Fibroblast of lung (primary cell): ENCODE measurements around the gene ZNF423. TPM values are rescaled to one million over a fixed set of nuclear protein-coding genes. Genes with fewer than 3 reads are reported as not detected.
A peak's percentile ranks its signal among the peaks of the same experiment; 100 is the strongest.

Source experiments
- DNase-seq, 2 donors: peaks; one replicate each; pipeline versions ENCODE4 v3.0.0 to v3.0.0-alpha.2; 2010; ENCODE audit warnings: low read depth in 2 of 2
- H2AFZ ChIP-seq: 2 replicates; pipeline ENCODE4 v1.5.1; 2012; ENCODE audit warnings: low read length, control low read depth, inconsistent platforms
- H3K27ac ChIP-seq: 2 replicates; pipeline ENCODE4 v1.5.1; 2011; ENCODE audit warnings: low read length, control low read depth; ENCODE audit not compliant: insufficient read depth
- H3K27me3 ChIP-seq: 2 replicates; pipeline ENCODE4 v1.5.1; 2011; ENCODE audit warnings: mild to moderate bottlenecking, low read length; ENCODE audit not compliant: control insufficient read depth, insufficient read depth
- H3K36me3 ChIP-seq: 2 replicates; pipeline ENCODE4 v1.5.1; 2011; ENCODE audit warnings: low read length; ENCODE audit not compliant: control insufficient read depth, insufficient read depth
- H3K4me1 ChIP-seq: 2 replicates; pipeline ENCODE4 v1.5.1; 2011; ENCODE audit warnings: low read length; ENCODE audit not compliant: control insufficient read depth, insufficient read depth; ENCODE audit errors: extremely low read depth
- H3K4me2 ChIP-seq: 2 replicates; pipeline ENCODE4 v1.5.1; 2011; ENCODE audit warnings: low read length, control low read depth; ENCODE audit not compliant: insufficient read depth; ENCODE audit errors: extremely low read depth
- H3K4me3 ChIP-seq, 4 experiments: fragments of 200-600 bp in 1 of 4; sonication (generic) in 1 of 4; replicated peaks in 1 of 4; 2 replicates each; pipeline ENCODE4 v1.5.1; 2011 to 2016; ENCODE audit warnings: low read length in 4 of 4, low read depth in 3 of 4, mild to moderate bottlenecking in 3 of 4, control low read depth in 2 of 4, inconsistent platforms in 1 of 4, mixed read lengths in 1 of 4; ENCODE audit not compliant: insufficient read depth in 1 of 4; ENCODE audit errors: control extremely low read depth in 1 of 4
- H3K79me2 ChIP-seq: 2 replicates; pipeline ENCODE4 v1.5.1; 2012; ENCODE audit warnings: mild to moderate bottlenecking, low read length, inconsistent platforms; ENCODE audit not compliant: control insufficient read depth, insufficient read depth
- H3K9ac ChIP-seq: 2 replicates; pipeline ENCODE4 v1.5.1; 2011; ENCODE audit warnings: mild to moderate bottlenecking, low read length, control low read depth; ENCODE audit not compliant: insufficient read depth
- H3K9me3 ChIP-seq: 2 replicates; pipeline ENCODE4 v1.5.1; 2012; ENCODE audit warnings: low read depth, low read length; ENCODE audit not compliant: control insufficient read depth, insufficient read depth
- H4K20me1 ChIP-seq: 2 replicates; pipeline ENCODE4 v1.5.1; 2011; ENCODE audit warnings: low read length; ENCODE audit not compliant: control insufficient read depth, insufficient read depth; ENCODE audit errors: extremely low read depth
- EZH2 ChIP-seq: IDR thresholded peaks from 2 replicates; pipeline ENCODE4 v1.5.1; 2012; ENCODE audit warnings: low read length, control low read depth, mild to moderate bottlenecking; ENCODE audit errors: missing control alignments
- polyA plus RNA-seq, 2 donors: library from polyadenylated mRNA; depleted of rRNA in 1 of 2; stranded (reverse) in 1 of 2; unstranded in 1 of 2; fragments of >200 nt; gene quantifications; 2 replicates each; pipeline ENCODE4 v1.2.1, GENCODE V29; 2011 to 2012; ENCODE audit warnings: missing spikeins in 1 of 2
- total RNA-seq: library from RNA; depleted of rRNA; stranded (reverse); fragments of >200 nt; gene quantifications from 2 replicates; pipeline ENCODE4 v1.2.1, GENCODE V29; 2014
- TF ChIP-seq, protein P1 (sequence below), 2 donors: IDR thresholded peaks in 1 of 2; conservative IDR thresholded peaks in 1 of 2; 1 replicate in 1 of 2; 2 replicates in 1 of 2; pipeline ENCODE4 v1.5.1; 2011 to 2012; ENCODE audit warnings: low read length in 2 of 2, control low read depth in 1 of 2, inconsistent platforms in 1 of 2, low read depth in 1 of 2, mild to moderate bottlenecking in 1 of 2

The ZNF423 gene
- total and polyA plus RNA-seq, 2 donors (not counting 1 experiment from before 2014, with no cell fraction given) = 0.07 to 0.17 TPM

DNA sequence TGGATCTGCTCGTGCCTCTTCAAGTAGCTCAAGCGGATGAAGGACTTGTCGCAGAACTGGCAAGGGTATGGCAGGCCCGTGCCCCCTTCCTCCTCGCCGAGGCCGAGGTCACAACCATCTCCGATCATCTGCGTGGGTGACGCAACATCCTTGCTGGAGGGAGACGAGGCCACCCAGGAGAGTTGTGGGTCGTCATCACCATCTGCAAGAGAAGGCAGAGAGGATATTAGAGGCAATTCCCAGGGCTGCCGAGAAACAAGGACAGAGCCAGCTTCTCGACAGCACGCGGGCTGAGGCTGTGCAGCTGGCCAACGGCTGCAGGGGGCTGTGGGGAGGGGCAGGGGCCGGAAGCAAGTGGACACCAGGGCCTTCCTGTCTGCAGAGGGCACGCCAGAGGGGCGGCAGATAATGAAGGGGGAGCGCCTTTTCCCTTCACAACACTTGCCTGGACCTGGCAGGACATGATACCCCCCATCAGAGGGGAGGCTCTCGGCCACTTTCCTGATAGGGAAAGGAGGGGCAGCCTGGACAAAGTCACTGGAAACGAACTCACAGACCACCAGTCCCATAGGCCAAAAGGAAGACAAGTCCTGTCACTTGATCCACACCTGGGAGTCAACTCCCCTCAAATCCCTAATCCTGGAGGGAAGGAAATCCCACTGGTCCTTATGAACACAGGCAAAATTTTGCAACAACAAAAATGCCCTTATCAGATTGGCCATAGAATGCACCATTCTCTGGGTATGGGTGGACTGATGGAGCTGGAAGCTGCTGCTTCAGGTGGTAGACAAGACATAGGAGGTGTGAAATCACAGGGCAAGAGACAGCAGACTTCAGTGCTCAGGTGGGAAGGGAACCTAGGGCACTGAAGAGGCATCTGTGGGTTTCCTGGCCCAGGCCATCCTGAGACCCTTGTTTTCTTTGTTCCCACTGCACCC, 217.0 kb downstream of the ZNF423 start:
- Histone ChIP-seq H3K27ac (no peak overlapping the region), H3K9ac (no peak overlapping the region)

DNA sequence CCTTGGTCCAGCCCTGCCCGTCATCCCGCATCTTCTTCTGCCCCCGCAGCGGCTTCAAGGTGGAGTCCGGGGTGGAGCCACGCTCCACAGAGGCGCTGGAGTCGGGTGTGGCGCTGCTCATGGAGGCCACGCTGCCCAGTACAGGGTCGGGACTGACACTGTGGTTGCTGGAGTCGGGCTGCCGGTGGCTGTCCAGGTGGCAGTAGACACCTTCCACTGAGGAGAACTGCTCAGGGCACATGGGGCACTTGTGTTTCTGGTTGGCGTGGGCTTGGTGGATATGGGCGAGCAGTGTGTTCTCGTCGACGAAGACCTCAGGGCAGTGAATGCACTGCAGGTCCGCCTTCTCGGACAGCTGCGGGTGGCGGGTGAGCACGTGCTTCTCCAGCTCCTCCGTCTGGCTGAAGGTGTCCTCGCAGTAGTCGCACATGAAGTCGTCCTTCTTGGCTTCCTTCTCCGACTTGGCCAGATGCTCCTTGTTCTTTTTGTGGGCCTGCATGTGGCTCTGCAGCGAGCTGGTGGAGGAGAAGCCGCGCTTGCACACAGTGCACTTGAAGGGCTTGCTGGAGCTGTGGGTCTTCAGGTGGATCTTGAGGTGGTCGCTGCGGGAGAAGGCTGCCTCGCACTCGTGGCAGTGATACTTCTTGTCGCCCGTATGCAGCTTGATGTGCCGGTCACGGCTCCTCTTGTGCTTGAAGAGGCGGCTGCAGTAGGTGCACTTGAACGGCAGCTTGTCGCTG, 217.8 kb downstream of the ZNF423 start:
- no peak for DNase-seq
- no peaks in the 10 kb centered on the region for H3K27me3 ChIP-seq
- H3K79me2 ChIP-seq = no peaks in the 10 kb centered on the region
- H3K4me3 ChIP-seq = no peak overlapping the region
- H3K4me2 ChIP-seq = no peak overlapping the region
- TF ChIP-seq, protein P1, sequence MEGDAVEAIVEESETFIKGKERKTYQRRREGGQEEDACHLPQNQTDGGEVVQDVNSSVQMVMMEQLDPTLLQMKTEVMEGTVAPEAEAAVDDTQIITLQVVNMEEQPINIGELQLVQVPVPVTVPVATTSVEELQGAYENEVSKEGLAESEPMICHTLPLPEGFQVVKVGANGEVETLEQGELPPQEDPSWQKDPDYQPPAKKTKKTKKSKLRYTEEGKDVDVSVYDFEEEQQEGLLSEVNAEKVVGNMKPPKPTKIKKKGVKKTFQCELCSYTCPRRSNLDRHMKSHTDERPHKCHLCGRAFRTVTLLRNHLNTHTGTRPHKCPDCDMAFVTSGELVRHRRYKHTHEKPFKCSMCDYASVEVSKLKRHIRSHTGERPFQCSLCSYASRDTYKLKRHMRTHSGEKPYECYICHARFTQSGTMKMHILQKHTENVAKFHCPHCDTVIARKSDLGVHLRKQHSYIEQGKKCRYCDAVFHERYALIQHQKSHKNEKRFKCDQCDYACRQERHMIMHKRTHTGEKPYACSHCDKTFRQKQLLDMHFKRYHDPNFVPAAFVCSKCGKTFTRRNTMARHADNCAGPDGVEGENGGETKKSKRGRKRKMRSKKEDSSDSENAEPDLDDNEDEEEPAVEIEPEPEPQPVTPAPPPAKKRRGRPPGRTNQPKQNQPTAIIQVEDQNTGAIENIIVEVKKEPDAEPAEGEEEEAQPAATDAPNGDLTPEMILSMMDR (conservative IDR thresholded peaks at IDR 0.05 in 1 of 2, IDR thresholded peaks at IDR 0.05 in 1 of 2; ENCODE audit: low read depth in 1 of 2, low read length in 2 of 2) = no peak
- TF ChIP-seq EZH2 = no peak
- no peaks in the 10 kb centered on the region for H3K9me3 ChIP-seq
- peaks cover 14% of the 10 kb centered on the region for H3K4me1 ChIP-seq
- H3K27ac ChIP-seq = no peak overlapping the region
- H4K20me1 ChIP-seq = no peaks in the 10 kb centered on the region
- no peak overlapping the region for H2AFZ ChIP-seq
- no peak overlapping the region for H3K9ac ChIP-seq
- no peaks in the 10 kb centered on the region for H3K36me3 ChIP-seq

More for the DNA sequence above, 217.0 kb downstream of the ZNF423 start:
- no peaks in the 10 kb centered on the region for H3K27me3 ChIP-seq
- peaks cover 19% of the 10 kb centered on the region for H3K4me1 ChIP-seq
- TF ChIP-seq EZH2 = no peak
- TF ChIP-seq, protein P1 (conservative IDR thresholded peaks at IDR 0.05 in 1 of 2, IDR thresholded peaks at IDR 0.05 in 1 of 2; ENCODE audit: low read depth in 1 of 2, low read length in 2 of 2) = no peak
- H2AFZ ChIP-seq = no peak overlapping the region
- no peaks in the 10 kb centered on the region for H4K20me1 ChIP-seq
- H3K79me2 ChIP-seq = no peaks in the 10 kb centered on the region
- H3K4me2 ChIP-seq = no peak overlapping the region
- no peaks in the 10 kb centered on the region for H3K36me3 ChIP-seq
- H3K4me3 ChIP-seq = no peak overlapping the region
- peak in 1 of 2 donors; percentile 68 for DNase-seq
- H3K9me3 ChIP-seq = no peaks in the 10 kb centered on the region

DNA sequence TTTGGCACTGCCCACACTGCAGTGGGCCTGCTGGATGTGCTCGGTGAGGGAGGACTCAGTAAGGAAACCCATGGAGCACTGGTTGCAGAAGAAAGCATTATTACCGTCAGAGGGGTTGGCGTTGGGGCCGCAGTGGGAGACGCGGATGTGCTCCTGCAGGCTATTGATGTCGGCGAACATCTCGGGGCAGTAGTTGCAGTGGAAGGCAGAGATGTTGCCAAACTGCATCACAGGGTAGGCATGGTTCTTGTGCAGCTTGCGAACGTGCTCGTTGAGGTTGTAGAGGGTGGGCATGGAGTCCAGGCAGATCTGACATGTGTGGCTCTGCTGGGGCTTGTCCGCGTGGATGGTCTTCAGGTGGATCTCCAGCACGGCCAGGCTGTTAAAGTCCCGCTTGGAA, 218.4 kb downstream of the ZNF423 start:
- Histone ChIP-seq H3K9ac (no peak overlapping the region), H3K27me3 (no peaks in the 10 kb centered on the region), H3K79me2 (no peaks in the 10 kb centered on the region), H3K36me3 (no peaks in the 10 kb centered on the region), H3K4me1 (peaks cover 12% of the 10 kb centered on the region), H3K4me3 (no peak overlapping the region), H4K20me1 (no peaks in the 10 kb centered on the region), H3K4me2 (no peak overlapping the region), H3K9me3 (no peaks in the 10 kb centered on the region), H2AFZ (no peak overlapping the region), H3K27ac (no peak overlapping the region)
- DNase-seq = no peak
- no peak for TF ChIP-seq EZH2
- TF ChIP-seq, protein P1 (conservative IDR thresholded peaks at IDR 0.05 in 1 of 2, IDR thresholded peaks at IDR 0.05 in 1 of 2; ENCODE audit: low read depth in 1 of 2, low read length in 2 of 2) = no peak
